ENCODE measurements around the gene TMEM80. TPM values are rescaled to one million over a fixed set of nuclear protein-coding genes. Genes with fewer than 3 reads are reported as not detected.

TMEM80 gene
- total and polyA plus RNA-seq, 9 of the 15 experiments (the other 6 are each of a cell fraction or from before 2014, with no cell fraction given), result 5.1 to 30.1 (median 12.4) TPM

GRCh38 chr11:693415-693831, 2.2 kb upstream of the TMEM80 start:
- peaks cover 27% of the 10 kb centered on the region; the same call in 2 of the 3 replicates for H3K36me3 ChIP-seq (ENCODE audit: control insufficient read depth, insufficient read depth, low read length)
- in situ Hi-C loops (cut with MboI) (no loop called here), intact Hi-C loops (cut with micrococcal nuclease) (loop anchor here (10.0 kb wide), 1 partner anchor 139 kb away; no protein-coding TSS in a partner anchor)
- peaks cover 40 to 73% of the 10 kb centered on the region in 2 experiments for H3K4me1 ChIP-seq (replicated peaks in 1 of 2; ENCODE audit: control insufficient read depth in 2 of 2, insufficient read depth in 2 of 2, low read length in 2 of 2)
- WGBS (ENCODE audit: insufficient coverage, low coverage, missing lambda C conversion rate), result 4% methylated on average over 13 of the region's 13 CpGs
- DNase-seq (ENCODE audit: extremely low read depth in 1 of 4, low spot score in 3 of 4) (peak in 1 of 4 experiments; percentile 44), ATAC-seq (no peak), FAIRE-seq (peak; percentile 15)
- H3K79me2 ChIP-seq (ENCODE audit: control insufficient read depth, insufficient read depth, low read length), result peaks cover 80% of the 10 kb centered on the region
- no peak overlapping the region; the same call in 1 of the 2 replicates for H2AFZ ChIP-seq (ENCODE audit: low read depth, low read length)
- peak overlapping the region; percentile 89 for H3K4me2 ChIP-seq (ENCODE audit: insufficient read depth, low read length)
- peaks cover 4% of the 10 kb centered on the region for H3K9me1 ChIP-seq (ENCODE audit: control insufficient read depth, insufficient read depth, low read length)
- BruUV-seq (replicated peaks), result no TSS peak
- peak overlapping the region; percentile 98 for H3K4me3 ChIP-seq
- H3K9ac ChIP-seq (ENCODE audit: insufficient read depth in 1 of 2, low read depth in 2 of 2, low read length in 2 of 2), result peak overlapping the region; percentile 92 to 96
- no peaks in the 10 kb centered on the region for H3K9me3 ChIP-seq (replicated peaks; ENCODE audit: control insufficient read depth, insufficient read depth, low read depth, low read length)
- POLR2A ChIA-PET, result interaction anchor here (0.6 to 1.3 kb wide), 10 partner anchors 8 to 426 kb away, joined by 3 to 5 read pairs (median 3); partner anchors contain the start of gene TALDO1
- CTCF ChIA-PET (ENCODE audit: low intra/inter-chr PET ratio), result no interaction called here
- no peaks in the 10 kb centered on the region for H3K27me3 ChIP-seq (ENCODE audit: control insufficient read depth in 2 of 2, insufficient read depth in 2 of 2, low read length in 2 of 2)
- H4K20me1 ChIP-seq (replicated peaks; ENCODE audit: control insufficient read depth, insufficient read depth, low read length), result peaks cover 6% of the 10 kb centered on the region
- peak overlapping the region; percentile 74 for H3K27ac ChIP-seq (ENCODE audit: extremely low read depth, low read depth, low read length)
- no peak for TF ChIP-seq SAFB (IDR thresholded peaks at IDR 0.05; ENCODE audit: borderline replicate concordance, low read depth, low read length)
- 0 out of 2 replicates have a peak, but pooled peaks have one; percentile 4 for TF ChIP-seq SMARCE1 (IDR thresholded peaks at IDR 0.05)
- TF ChIP-seq PHF21A (IDR thresholded peaks at IDR 0.05; ENCODE audit: borderline replicate concordance, low read depth), result no peak
- TF ChIP-seq CEBPG (CRISPR knock-in tag; IDR thresholded peaks at IDR 0.05), result peak; percentile 91
- TF ChIP-seq CEBPG (tag; conservative IDR thresholded peaks at IDR 0.05 in 1 of 2, IDR thresholded peaks at IDR 0.05 in 1 of 2), result no peak; a peak in 1 of 4 replicates
- TF ChIP-seq ZBTB7A (IDR thresholded peaks at IDR 0.05; ENCODE audit: borderline replicate concordance, control insufficient read depth, low read depth, low read length), result peak; percentile 34; the same call in 1 of the 2 replicates
- TF ChIP-seq MYC (IDR thresholded peaks at IDR 0.05; ENCODE audit: low read depth, low read length), result peak; percentile 54
- TF ChIP-seq MYC (CRISPR knock-in tag; IDR thresholded peaks at IDR 0.05; ENCODE audit: borderline replicate concordance, low read depth), result no peak
- peak; percentile 54; the same call in 1 of the 2 replicates for TF ChIP-seq ZNF589 (CRISPR knock-in tag; IDR thresholded peaks at IDR 0.05; ENCODE audit: low read depth)
- TF ChIP-seq RBFOX2 (IDR thresholded peaks at IDR 0.05; ENCODE audit: low read depth, low read length), result peak; percentile 71; the same call in 1 of the 2 replicates
- no peak for TF ChIP-seq ZBED1 (IDR thresholded peaks at IDR 0.05)
- peak; percentile 17; the same call in 1 of the 2 replicates for TF ChIP-seq EP300 (IDR thresholded peaks at IDR 0.05; ENCODE audit: low read length)
- 0 out of 2 replicates have a peak, but pooled peaks have one; percentile 17 for TF ChIP-seq AFF4 (CRISPR knock-in tag; IDR thresholded peaks at IDR 0.05)
- TF ChIP-seq EP400 (IDR thresholded peaks at IDR 0.05), result peak; percentile 48
- peak in 1 of 2 experiments; percentile 50; a peak in 1 of 4 replicates for TF ChIP-seq MAZ (CRISPR knock-in tag; conservative IDR thresholded peaks at IDR 0.05 in 1 of 2, IDR thresholded peaks at IDR 0.05 in 1 of 2)
- TF ChIP-seq ATF3 (IDR thresholded peaks at IDR 0.05), result peak; percentile 55
- no peak for TF ChIP-seq ATF3 (CRISPR knock-in tag; conservative IDR thresholded peaks at IDR 0.05)
- TF ChIP-seq POLR2G (IDR thresholded peaks at IDR 0.05; ENCODE audit: low read depth, low read length), result no peak
